Activated T-cell treated with anti-CD3 and anti-CD28 coated beads, Interleukin-2, amount 50 U/mL, for 1 hour (primary cell): ENCODE data around the gene ZMYND8.
A peak's percentile ranks its signal among the peaks of the same experiment; 100 is the strongest.
"Not testable (repeated sequence)": the region's sequence is repeated elsewhere in the genome, so short reads cannot be mapped to it uniquely, and the experiment has no call there.

Experiments used
- DNase-seq: peaks from one replicate; pipeline ENCODE4 v3.0.0-alpha.2; 2020

The ZMYND8 gene

DNA sequence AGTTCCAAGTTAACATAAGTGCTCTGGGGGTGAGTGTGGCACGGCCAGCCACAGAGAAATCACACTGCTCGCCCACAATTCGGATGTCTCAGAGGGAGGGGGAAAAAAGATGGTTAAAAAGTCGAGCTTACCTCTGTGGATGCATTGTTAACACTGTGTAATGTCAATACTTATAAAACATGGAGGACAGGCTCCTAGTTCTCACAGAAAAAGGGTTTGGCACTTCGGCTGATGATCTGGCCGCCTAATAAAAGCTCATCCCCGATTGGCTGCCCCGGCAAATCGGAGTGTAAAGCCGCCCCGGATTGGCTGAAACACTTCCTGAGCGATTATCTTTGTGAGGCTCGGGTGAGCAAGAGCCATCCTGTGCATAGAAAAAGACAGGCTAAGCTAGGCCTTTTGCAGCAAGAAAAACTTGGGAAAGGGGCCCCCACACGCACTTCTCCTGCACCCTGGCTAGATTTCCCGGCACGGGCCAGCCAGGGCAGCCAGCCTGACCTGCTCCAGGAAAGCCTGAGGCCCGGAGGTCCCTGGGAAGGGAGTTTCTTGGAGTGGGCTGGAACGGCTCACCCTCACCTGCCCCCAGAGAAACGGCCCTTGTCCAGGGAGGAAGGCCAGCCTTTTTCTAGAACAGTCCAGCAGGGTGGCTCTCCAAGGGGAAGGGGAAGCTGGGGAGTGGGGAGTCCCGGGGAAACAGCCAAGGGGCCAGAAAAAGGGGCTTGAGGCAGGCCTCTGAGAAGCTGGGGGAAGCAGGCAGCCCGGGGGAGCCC is at the start of gene ZMYND8:
Gene ZMYND8 (minus strand): TSS at position 174 of the 770 bp plus-strand sequence. CDS start 29 bp downstream, at position 145.
- peak; percentile 100 for DNase-seq

DNA sequence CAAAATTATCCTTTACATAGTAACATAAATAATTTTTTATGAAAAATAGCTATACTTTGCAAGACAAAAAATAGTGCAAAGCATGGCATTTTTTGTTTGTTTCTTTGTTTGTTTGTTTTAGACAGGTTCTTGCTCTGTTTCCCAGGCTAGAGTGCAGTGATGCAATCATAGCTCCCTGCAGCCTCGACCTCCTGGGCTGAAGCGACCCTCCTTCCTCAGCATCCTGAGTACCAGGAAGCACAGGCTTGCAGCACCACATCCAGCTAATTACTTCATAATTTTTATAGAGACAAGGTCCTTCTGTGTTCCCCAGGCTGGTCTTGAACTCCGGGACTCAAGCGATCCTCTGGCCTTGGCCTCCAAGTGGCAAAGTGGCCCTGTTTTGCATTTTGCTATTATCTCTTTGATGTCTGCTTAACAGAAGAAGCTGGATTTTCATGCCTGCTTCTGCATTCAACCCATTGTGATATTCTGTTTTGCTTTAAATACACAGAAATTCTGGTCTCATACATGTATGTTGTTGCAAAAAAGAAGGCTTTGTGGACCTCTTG is 49.4 kb upstream of the ZMYND8 start:
- no peak for DNase-seq

DNA sequence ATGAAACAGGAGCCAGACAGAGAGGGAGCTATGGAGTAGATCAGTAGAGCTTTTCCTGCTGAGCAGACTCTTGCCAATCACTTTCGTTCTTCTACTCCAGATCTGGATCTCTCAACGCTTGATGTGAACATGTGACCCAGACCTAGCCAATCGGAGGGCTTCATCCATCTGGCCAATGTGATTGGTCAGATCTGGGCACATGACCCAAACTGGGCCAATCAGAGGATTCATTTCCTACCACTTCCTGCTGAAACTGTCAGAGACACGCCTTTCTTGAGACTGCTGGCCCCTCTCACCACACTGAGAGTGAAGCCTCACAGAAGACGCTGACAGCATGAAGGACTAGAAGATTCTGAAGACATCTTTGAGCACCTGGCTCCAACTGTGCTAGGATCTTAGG is 44.2 kb upstream of the ZMYND8 start:
- no peak for DNase-seq

DNA sequence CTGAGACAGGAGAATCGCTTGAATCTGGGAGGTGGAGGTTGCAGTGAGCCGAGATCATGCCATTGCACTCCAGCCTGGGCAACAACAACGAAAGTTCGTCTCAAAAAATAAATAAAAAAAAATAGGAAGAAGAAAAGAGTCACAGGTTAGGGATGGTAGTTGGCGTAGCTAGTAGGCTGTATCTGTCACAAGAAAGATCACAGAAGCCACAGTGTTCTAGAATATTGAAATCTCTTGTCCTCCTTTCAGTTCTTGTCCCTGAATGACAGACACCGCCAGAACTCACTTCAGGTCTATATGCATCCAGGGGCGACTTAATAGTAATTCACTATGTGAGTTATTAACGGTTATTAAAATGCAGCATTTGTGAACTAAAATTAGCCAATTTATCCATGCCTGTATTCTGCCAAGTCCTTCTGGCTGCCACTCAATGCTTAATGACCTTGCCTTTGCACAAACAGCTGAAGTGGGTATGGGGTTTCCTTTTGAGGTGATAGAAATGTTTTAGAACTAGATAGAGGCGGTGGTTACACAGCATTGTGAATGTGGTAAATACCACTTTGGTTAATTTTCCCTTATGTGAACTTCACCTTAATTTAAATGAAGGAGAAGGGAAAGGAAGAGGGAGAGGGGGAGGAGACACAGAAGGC is 41.3 kb upstream of the ZMYND8 start:
- DNase-seq, result no peak

DNA sequence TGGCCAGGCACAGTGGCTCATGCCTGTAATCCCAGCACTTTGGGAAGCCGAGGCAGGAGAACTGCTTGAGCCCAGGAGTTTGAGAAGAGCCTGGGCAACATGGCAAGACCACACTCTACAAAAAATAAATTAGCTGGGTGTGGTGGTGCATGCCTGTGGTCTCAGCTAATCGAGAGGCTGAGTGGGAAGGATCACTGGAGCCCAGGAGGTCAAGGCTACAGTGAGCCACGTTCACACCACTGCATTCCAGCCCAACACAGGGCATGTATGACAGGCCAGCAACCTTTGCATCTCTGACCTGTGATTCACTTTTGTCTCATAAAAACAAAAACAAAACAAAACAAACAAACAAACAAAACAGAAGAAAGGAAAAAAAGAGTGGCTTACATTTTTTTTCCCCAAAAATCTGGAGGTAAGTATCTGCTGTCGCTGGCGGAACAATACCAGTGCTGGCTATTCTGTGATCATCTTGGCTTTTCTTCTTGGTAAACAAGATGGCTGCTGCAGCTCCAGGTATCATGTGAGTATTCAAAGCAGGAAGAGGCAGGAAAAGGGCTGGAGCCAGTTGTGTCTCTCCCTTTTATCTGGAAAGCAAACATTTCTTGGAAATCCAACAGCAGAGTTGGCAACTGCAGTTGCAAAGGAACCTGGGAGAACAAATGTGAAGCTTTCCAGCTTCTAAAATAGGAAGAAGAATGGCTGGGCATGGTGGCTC is 40.4 kb upstream of the ZMYND8 start:
- no peak for DNase-seq

DNA sequence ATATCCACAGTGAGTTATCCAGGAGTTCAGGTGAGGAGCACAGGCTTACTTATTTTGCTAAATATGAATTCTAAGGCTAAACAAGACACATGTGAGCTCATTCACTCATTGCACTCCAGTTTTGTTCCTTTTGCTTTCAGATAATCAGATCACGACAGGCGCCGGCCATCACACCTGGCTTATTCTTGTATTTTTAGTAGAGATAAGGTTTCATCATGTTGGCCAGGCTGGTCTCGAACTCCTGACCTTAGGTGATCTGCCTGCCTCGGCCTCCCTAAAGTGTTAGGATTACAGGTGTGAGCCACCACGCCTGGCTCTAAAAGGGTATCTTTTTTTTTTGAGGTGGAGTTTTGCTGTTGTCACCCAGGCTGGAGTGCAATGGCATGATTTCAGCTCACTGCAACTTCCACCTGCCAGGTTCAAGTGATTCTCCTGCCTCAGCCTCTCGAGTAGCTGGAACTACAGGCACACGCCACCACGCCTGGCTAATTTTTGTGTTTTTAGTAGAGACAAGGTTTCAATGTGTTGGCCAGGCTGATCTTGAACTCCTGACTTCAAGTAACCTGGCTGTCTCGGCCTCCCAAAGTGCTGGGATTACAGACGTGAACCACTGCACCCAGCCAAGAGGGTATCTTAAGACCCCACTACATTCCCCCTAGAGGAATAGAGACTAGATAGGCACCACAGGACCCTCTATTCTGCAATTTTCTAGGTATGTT is 37.5 kb upstream of the ZMYND8 start:
- not testable (repeated sequence) for DNase-seq

DNA sequence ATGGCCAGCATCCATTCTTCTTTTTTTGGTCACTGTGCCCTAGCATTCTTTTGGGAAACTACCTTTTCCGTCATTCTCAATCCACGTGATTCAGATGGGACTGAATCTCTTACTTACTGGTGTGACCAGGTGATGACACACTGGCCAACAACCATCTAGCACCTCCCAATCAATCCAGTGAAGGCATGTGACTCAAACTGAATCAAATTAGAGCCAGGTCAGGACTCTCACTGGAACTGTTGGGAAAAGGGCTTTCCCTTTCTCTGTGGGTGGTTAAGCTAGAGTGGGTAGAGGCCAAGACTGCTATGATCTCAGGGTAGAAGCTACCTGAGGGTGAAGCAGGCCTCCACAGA is 36.2 kb upstream of the ZMYND8 start:
- DNase-seq, result no peak

DNA sequence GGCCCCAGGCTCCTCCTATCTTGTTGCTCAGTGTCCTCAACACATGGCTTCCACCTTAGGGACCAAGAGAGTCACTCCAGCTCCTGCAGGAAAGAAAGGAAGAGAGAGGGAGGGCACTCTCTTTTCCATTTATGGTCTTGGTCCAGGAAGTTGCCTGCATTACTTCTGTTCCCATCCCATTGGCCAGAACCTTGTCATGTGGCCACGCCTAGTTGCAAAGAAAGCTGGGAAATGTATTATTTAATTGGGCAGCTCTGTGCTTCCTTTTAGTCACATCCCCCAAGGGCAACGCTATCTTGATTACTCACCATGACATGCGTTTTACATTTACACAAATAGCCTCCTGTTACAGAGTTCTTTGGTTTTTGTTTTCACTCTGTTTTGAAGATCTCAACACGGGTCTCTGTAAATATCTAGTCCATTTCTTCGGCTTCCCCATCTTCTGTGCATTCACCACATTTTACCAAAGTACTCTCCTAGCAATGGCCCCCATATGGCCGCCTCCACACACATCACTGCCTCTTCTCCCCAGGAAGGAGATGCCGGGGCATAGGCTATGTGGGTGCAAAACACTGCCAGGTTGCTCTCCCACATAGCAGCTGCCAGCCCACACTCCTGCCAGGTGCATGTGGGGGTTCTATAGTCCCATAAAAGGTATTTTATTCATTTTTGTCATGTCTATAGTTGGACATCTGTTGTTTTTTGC is 35.7 kb upstream of the ZMYND8 start:
- no peak for DNase-seq

DNA sequence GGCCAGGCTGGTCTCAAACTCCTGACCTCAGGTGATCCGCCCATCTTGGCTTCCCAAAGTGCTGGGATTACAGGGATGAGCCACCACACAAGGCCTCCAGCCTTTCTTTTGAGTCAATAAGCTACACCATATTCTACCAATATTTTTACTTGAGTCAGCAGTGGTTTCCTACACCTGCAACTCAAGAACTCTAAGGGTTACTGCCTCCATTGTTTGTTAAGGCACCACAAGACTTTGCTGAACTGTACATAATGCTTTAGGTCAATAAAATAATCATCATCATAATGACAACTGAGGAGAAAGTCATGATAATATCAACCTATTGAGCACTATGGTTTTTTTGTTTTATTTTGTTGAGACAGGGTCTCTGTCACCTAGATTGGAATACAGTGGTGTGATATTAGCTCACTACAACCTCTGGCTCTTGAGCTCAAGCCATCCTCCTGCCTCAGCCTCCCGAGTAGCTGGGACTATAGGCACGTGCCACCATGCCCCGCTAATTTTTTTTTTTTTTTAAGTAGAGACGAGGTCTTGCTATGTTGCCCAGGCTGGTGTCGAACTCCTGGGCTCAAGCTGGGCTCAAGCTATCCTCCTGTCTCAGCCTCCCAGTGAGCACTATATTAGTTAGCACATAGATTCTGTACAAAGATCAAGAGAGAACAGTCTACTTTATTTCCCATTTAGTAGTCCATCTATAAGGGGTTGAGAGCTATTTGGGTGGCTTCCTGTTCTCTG is 34.9 kb upstream of the ZMYND8 start:
- DNase-seq, result no peak

DNA sequence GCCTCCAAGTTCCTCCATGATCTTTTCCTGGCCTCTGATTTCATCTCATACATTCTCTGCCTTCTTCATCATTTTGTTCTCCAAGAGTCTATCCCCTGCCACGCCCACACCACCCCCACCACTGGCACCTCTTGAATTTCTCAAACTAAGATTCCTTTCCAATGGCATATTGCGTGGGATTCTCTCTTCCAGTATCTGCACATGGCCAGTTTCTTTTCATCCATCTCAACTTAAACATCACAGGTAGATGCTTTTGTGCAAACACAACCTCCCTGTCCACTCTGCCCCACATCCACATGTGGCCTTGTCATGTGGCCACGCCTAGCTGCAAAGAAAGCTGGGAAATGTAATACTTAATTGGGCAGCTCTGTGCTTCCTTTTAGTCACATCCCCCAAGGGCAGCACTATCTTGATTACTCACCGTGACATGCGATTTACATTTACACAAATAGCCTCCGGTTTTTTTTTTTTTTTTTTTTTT is 33.4 kb upstream of the ZMYND8 start:
- DNase-seq, result no peak

DNA sequence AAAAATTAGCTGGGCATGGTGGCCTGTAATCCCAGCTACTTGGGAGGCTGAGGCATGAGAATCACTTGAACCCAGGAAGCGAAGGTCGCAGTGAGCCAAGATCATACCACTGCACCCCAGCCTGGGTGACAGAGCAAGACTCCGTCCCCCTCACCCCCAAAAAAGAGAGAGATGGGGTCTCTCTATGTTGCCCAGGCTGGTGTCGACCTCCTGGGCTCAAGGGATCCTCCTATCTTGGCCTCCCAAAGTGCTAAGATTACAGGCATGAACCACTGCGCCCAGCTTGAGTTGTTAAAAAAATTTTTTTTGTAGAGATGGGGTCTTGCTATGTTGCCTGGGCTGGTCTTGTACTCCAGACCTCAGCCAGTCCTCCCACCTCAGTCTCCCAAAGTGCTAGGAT is 29.5 kb upstream of the ZMYND8 start:
- DNase-seq, result not testable (repeated sequence)

DNA sequence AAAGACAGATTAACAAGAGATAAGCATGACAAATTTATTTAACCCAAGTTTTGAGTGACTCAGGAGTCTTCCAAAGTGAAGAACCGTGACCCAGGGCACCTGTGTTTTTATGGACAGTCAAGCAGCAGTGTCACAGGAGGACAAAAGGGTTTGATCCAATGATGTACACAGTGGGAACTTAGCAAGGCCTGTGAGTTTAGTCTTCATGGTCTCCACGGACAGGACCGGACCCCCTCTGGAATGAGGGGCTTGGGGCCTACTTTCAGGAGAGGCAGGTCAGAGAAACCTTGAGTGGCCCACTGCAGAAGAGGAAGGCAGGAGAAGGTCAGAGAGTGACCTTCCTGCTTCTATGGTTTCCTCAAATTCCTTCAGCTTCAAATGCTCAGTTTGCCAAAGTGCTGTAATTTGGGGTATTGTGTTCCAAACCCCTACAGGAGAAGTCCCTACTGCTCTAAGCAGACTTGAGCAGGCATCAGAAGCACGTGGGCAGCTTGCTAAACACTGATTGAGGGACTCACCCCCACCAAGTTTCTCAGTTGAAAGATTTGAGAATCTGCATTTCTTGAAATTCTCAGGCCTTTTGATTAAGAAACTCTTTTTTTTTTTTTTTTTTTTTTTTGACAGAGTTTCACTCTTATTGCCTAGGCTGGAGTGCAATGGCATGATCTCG is 26.4 kb upstream of the ZMYND8 start:
- no peak for DNase-seq

DNA sequence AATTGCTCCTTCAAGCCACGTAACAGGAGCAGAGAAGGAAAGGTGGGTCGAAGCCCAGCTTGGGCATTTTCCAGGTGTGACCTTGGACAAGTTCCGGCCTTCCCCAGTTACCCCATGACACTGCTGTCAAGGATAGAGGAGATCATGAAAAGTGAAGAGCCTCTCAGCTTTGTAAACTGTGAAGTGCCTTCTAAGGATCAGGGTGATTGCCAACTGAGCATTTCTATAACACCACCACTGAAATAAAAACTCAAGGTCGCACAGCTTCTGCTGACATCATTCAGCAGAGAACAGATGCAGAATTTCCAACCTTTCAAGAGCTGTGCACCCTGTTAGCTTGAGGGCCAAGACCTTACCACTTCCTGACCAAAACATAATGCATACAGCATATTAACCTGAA is 24.0 kb upstream of the ZMYND8 start:
- no peak for DNase-seq

DNA sequence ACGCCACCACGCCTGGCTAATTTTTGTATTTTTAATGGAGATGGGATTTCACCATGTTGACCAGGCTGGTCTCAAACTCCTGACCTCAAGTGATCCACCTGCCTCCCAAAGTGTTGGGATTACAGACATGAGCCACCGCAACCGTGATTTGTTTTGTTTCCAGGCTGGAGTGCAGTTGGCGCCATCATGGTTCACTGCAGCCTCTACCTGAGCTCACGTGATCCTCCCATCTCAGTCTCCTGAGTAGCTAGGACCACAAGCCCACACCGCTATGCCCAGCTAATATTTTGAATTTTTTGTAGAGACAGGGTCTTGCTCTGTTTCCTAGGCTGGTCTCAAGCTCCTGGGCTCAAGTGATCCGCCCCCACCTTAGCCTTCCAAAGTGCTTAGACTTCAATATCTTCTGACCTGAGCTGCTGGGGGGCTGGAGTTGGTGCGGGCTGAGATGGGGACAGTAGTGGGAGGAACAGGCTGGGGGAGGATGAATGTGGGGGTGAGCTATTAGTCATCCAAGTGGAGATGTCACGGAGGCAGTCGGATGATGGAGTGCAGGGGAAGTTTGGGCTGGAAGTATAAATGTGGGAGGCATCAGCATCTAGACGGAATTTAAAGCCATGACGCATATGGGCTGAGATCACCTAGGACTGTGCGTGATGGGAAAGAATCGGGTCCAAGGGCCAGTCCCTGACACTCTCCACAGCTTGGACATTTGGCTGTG is 23.1 kb upstream of the ZMYND8 start:
- DNase-seq, result no peak

DNA sequence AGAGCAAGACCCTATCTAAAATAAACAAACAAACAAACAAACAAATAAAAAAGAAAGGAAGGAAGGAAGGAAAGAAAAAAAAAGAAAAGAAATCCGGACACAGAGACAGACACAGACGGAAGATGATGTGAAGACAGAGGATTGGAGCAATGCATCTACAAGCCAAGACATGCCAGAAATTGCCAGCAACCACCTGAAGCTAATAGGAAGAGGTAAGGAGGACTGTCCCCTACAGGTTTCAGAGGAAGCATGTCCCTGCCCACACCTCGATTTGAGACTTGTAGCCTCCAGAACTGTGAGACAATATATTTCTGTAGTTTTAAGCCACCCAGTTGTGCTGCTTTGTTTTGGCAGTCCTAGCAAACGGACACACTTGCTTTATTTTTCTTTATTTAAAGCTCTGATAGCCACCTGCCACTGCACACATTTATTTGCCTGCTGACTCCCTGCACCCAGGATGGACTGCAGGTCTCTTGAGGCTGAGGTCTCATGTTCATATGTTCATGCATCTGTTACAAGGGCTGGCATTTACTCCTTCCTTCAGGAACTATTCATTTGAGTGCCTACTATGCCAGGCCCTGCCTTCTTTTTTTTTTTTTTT is 20.7 kb upstream of the ZMYND8 start:
- DNase-seq, result no peak

DNA sequence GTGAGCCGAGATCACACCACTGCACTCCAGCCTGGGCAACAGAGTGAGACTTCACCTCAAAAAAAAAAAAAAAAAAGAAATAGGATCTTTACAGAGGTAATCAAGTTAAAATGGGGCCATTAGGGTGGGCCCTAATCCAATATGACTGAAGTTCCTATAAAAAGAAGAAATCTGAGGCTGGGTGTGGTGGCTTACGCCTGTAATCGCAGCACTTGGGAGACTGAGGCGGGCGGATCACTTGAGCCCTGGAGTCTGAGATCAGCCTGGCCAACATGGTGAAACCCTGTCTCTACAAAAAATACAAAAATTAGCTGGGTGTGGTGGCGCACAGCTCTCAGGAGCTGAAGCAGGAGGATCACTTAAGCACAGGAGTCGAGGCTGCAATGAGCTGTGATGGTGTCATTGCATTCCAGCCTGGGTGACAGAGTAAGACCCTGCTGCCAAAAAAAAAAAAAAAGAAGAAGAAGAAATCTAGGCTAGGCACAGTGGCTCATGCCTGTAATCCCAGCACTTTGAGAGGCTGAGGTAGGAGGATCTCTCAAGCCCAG is 19.7 kb upstream of the ZMYND8 start:
- not testable (repeated sequence) for DNase-seq

DNA sequence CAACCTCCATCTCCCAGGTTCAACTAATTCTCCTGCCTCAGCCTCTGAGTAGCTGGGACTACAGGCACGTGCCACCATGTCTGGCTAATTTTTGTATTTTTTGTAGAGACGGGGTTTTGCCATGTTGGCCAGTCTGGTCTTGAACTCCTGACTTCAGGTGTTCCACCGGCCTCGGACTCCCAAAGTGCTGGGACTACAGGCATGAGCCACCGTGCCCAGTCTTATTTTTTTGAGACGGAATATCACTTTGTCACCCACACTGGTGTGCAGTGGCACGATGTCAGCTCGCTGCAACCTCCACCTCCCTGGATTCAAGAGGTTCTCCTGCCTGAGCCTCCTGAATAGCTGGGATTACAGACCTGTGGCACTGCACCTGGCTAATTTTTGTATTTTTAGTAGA is 17.6 kb upstream of the ZMYND8 start:
- DNase-seq, result not testable (repeated sequence)

DNA sequence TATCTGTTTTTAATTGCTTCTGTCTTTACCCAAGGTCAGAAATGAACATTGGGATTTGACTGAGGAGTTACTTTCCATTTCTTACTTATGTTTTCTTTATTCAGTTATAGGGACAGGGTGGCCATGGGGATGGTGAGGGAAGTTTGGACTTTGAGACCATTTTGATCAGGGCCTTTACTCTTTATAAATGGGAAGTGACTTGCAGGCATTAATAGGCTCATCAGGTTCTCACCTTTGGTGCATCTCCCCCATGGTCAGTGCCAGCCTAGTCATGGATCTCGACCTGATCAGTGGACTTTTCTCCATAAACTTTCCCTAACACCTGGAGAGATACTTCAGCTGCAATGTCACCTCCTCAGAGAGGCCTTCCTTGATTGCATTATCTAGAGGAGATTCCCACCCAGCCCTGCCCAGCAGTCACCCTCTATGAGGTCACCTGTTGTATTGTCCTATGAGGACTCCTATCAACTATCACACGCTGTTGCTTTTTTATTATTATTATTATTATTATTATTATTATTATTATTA is 16.8 kb upstream of the ZMYND8 start:
- DNase-seq, result no peak
